Measurements from ENCODE around the gene OR8G1. TPM values are rescaled to one million over a fixed set of nuclear protein-coding genes. Genes with fewer than 3 reads are reported as not detected.

Gene OR8G1
- polyA plus RNA-seq, 1 donor (not counting 4 experiments of a cell fraction or from before 2014, with no cell fraction given) = not detected

GRCh38 chr11:124197999-124198398 lies 42.9 kb upstream of the OR8G1 start:
- Histone ChIP-seq H3K27me3 (ENCODE audit: control insufficient read depth, extremely low read depth, insufficient read depth, low read length) (no peaks in the 10 kb centered on the region), H3K9me3 (ENCODE audit: control insufficient read depth, low read depth, low read length) (no peaks in the 10 kb centered on the region), H3K4me2 (ENCODE audit: control insufficient read depth, extremely low read depth, insufficient read depth, low read depth, low read length) (no peak overlapping the region), H3K36me3 (ENCODE audit: control insufficient read depth in 2 of 2, extremely low read depth in 1 of 2, insufficient read depth in 2 of 2, low read length in 2 of 2) (no peaks in the 10 kb centered on the region), H3K9me1 (ENCODE audit: control insufficient read depth, extremely low read depth, insufficient read depth, low read length) (no peaks in the 10 kb centered on the region), H4K20me1 (ENCODE audit: control insufficient read depth, extremely low read depth, insufficient read depth, low read length) (no peaks in the 10 kb centered on the region), H3K27ac (ENCODE audit: control insufficient read depth, insufficient read depth, low read length) (no peak overlapping the region), H3K4me3 (ENCODE audit: control insufficient read depth in 2 of 3, extremely low read depth in 1 of 3, insufficient read depth in 2 of 3, low read depth in 1 of 3, low read length in 3 of 3) (no peak overlapping the region), H2AFZ (ENCODE audit: control insufficient read depth, low read length) (no peak overlapping the region), H3K79me2 (ENCODE audit: control insufficient read depth, insufficient read depth, low read length) (no peaks in the 10 kb centered on the region), H3K4me1 (ENCODE audit: control insufficient read depth, extremely low read depth, insufficient read depth, low read length) (peaks cover 8% of the 10 kb centered on the region), H3K9ac (ENCODE audit: control insufficient read depth, extremely low read depth, insufficient read depth, low read length) (no peak overlapping the region)
- dilution Hi-C loops (cut with MboI; ENCODE audit: extremely low pct_ligation_motif_present, low sequenced_read_pairs) = no loop called here
- TF ChIP-seq, protein P1, sequence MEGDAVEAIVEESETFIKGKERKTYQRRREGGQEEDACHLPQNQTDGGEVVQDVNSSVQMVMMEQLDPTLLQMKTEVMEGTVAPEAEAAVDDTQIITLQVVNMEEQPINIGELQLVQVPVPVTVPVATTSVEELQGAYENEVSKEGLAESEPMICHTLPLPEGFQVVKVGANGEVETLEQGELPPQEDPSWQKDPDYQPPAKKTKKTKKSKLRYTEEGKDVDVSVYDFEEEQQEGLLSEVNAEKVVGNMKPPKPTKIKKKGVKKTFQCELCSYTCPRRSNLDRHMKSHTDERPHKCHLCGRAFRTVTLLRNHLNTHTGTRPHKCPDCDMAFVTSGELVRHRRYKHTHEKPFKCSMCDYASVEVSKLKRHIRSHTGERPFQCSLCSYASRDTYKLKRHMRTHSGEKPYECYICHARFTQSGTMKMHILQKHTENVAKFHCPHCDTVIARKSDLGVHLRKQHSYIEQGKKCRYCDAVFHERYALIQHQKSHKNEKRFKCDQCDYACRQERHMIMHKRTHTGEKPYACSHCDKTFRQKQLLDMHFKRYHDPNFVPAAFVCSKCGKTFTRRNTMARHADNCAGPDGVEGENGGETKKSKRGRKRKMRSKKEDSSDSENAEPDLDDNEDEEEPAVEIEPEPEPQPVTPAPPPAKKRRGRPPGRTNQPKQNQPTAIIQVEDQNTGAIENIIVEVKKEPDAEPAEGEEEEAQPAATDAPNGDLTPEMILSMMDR (optimal IDR thresholded peaks at IDR 0.05 in 1 of 3, IDR thresholded peaks at IDR 0.05 in 1 of 3, conservative IDR thresholded peaks at IDR 0.05 in 1 of 3; ENCODE audit: extremely low read depth in 1 of 3, insufficient read depth in 2 of 3, low read length in 3 of 3) = no peak
- no peak for TF ChIP-seq EZH2 (IDR thresholded peaks at IDR 0.05; ENCODE audit: low read length)
- DNase-seq (ENCODE audit: low read depth, low spot score) = no peak
- no peak for FAIRE-seq

DNA sequence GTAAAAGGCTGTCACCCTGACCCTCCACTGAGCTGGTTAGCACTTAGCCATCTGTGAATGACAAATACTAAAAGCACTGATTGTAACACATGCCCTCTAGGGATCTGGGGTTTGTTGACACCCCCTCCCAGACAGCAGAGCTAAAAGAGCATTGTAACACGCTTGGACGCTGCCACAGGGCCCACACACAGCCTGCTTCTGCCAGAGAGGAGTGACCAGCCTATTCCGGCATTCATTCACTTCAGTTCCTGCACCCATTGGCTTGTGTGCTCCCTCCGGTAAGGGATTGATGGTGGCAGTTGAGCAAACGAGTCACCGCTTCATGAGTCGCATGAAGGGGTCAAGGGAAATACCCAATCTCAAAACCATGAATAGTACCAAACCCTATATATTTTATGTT lies 42.0 kb upstream of the OR8G1 start:
- no peak overlapping the region for H3K27ac ChIP-seq (ENCODE audit: control insufficient read depth, insufficient read depth, low read length)
- no peaks in the 10 kb centered on the region for H3K9me3 ChIP-seq (ENCODE audit: control insufficient read depth, low read depth, low read length)
- no peaks in the 10 kb centered on the region for H3K27me3 ChIP-seq (ENCODE audit: control insufficient read depth, extremely low read depth, insufficient read depth, low read length)
- no peaks in the 10 kb centered on the region for H3K9me1 ChIP-seq (ENCODE audit: control insufficient read depth, extremely low read depth, insufficient read depth, low read length)
- TF ChIP-seq EZH2 (IDR thresholded peaks at IDR 0.05; ENCODE audit: low read length) = no peak
- TF ChIP-seq, protein P1 (optimal IDR thresholded peaks at IDR 0.05 in 1 of 3, IDR thresholded peaks at IDR 0.05 in 1 of 3, conservative IDR thresholded peaks at IDR 0.05 in 1 of 3; ENCODE audit: extremely low read depth in 1 of 3, insufficient read depth in 2 of 3, low read length in 3 of 3) = no peak
- H3K4me2 ChIP-seq (ENCODE audit: control insufficient read depth, extremely low read depth, insufficient read depth, low read depth, low read length) = no peak overlapping the region
- no peaks in the 10 kb centered on the region for H3K79me2 ChIP-seq (ENCODE audit: control insufficient read depth, insufficient read depth, low read length)
- no peak overlapping the region for H3K9ac ChIP-seq (ENCODE audit: control insufficient read depth, extremely low read depth, insufficient read depth, low read length)
- H3K4me3 ChIP-seq (ENCODE audit: control insufficient read depth in 2 of 3, extremely low read depth in 1 of 3, insufficient read depth in 2 of 3, low read depth in 1 of 3, low read length in 3 of 3) = no peak overlapping the region
- DNase-seq (ENCODE audit: low read depth, low spot score) = no peak
- H4K20me1 ChIP-seq (ENCODE audit: control insufficient read depth, extremely low read depth, insufficient read depth, low read length) = no peaks in the 10 kb centered on the region
- no peak overlapping the region for H2AFZ ChIP-seq (ENCODE audit: control insufficient read depth, low read length)
- dilution Hi-C loops (cut with MboI; ENCODE audit: extremely low pct_ligation_motif_present, low sequenced_read_pairs) = no loop called here
- H3K4me1 ChIP-seq (ENCODE audit: control insufficient read depth, extremely low read depth, insufficient read depth, low read length) = peaks cover 8% of the 10 kb centered on the region
- no peaks in the 10 kb centered on the region for H3K36me3 ChIP-seq (ENCODE audit: control insufficient read depth in 2 of 2, extremely low read depth in 1 of 2, insufficient read depth in 2 of 2, low read length in 2 of 2)
- FAIRE-seq = no peak

All from keratinocyte (primary cell).